Panc1 (cell line): ENCODE data around the gene SLC35F4. TPM values are rescaled to one million over a fixed set of nuclear protein-coding genes. Genes with fewer than 3 reads are reported as not detected.

Source experiments
- ATAC-seq: fragments of 200-7000 bp; cut with Tn5 transposase; 2 replicates; pipeline ENCODE4 v1.9.1; 2020; ENCODE audit warnings: mild to moderate bottlenecking, moderate library complexity
- BruUV-seq: library from RNA; stranded (reverse); fragments of 400-500 nt; replicated peaks from 2 replicates; lab custom pipeline; 2021; lab: Mats Ljungman, UMichigan
- CTCF ChIA-PET: fragments of 300-600 bp; sonication (Branson Sonifier 250); formaldehyde crosslinking; loops from one replicate; lab custom pipeline; 2022; ENCODE audit warnings: antibody characterized with exemption; lab: Charles Lee
- POLR2A ChIA-PET: fragments of 300-600 bp; sonication (Branson Sonifier 250); formaldehyde crosslinking; loops from one replicate; lab custom pipeline; 2022; ENCODE audit warnings: antibody characterized with exemption; lab: Charles Lee
- DNase-seq: peaks from one replicate; pipeline ENCODE4 v3.0.0-alpha.2; 2010; ENCODE audit warnings: low read depth, low spot score
- H3K27ac ChIP-seq: 2 replicates; pipeline ENCODE4 v1.5.1; 2011; ENCODE audit warnings: mild to moderate bottlenecking, low read length, inconsistent platforms
- H3K27me3 ChIP-seq: fragments of 200-500 bp; sonication (Bioruptor generic); 2 replicates; pipeline ENCODE4 v1.6.0; 2014; ENCODE audit warnings: low read length, inconsistent platforms; ENCODE audit not compliant: control insufficient read depth, insufficient read depth
- H3K36me3 ChIP-seq: fragments of 200-500 bp; sonication (Bioruptor generic); 2 replicates; pipeline ENCODE4 v1.5.1; 2014; ENCODE audit warnings: inconsistent platforms, mild to moderate bottlenecking, low read length, moderate library complexity; ENCODE audit not compliant: control insufficient read depth, insufficient read depth
- H3K4me1 ChIP-seq: 2 replicates; pipeline ENCODE4 v1.5.1; 2011; ENCODE audit warnings: inconsistent platforms, mild to moderate bottlenecking, low read length, moderate library complexity; ENCODE audit not compliant: control insufficient read depth, insufficient read depth
- H3K4me3 ChIP-seq, 2 experiments: 2 replicates each; pipeline ENCODE4 v1.5.1; 2011 to 2012; ENCODE audit warnings: low read depth in 2 of 2, low read length in 2 of 2, mild to moderate bottlenecking in 2 of 2, inconsistent platforms in 1 of 2, moderate library complexity in 1 of 2
- H3K9me3 ChIP-seq: fragments of 200-500 bp; sonication (Bioruptor generic); 2 replicates; pipeline ENCODE4 v1.5.1; 2014; ENCODE audit warnings: low read depth, mild to moderate bottlenecking, inconsistent platforms, low read length, moderate library complexity; ENCODE audit not compliant: control insufficient read depth, insufficient read depth
- POLR2AphosphoS5 ChIP-seq: IDR thresholded peaks from 2 replicates; pipeline ENCODE4 v1.6.1; 2012; ENCODE audit warnings: mild to moderate bottlenecking, low read depth, low read length, moderate library complexity
- SIN3A ChIP-seq: IDR thresholded peaks from 2 replicates; pipeline ENCODE4 v1.6.1; 2012; ENCODE audit warnings: low read depth, mild to moderate bottlenecking, low read length, moderate library complexity, borderline replicate concordance; ENCODE audit not compliant: insufficient read depth
- TCF7L2 ChIP-seq: IDR thresholded peaks from 2 replicates; pipeline ENCODE4 v1.6.1; 2011; ENCODE audit warnings: mild to moderate bottlenecking, low read depth, low read length, inconsistent platforms
- in situ Hi-C: cut with HindIII; loops from 2 replicates; pipeline ENCODE4 v1.10.0; 2016; ENCODE audit warnings: low sequenced_read_pairs, low pct_unique_long_range_greater_than_20kb
- intact Hi-C: fragments of 100-400 bp; cut with micrococcal nuclease; formaldehyde crosslinking; loops from one replicate; pipeline ENCODE4 v1.10.0; 2022; ENCODE audit not compliant: unreplicated experiment
- total RNA-seq: library from RNA; stranded (reverse); gene quantifications from one replicate; pipeline ENCODE4 v1.2.1, GENCODE V29; 2021; ENCODE audit not compliant: unreplicated experiment
- TF ChIP-seq, protein P1 (sequence below): fragments of 450-650 bp; IDR thresholded peaks from 2 replicates; pipeline ENCODE4 v1.5.1; 2017; ENCODE audit warnings: mild to moderate bottlenecking
- TF ChIP-seq, protein P2 (sequence below), 2 experiments: IDR thresholded peaks; 2 replicates each; pipeline ENCODE4 v1.6.1; 2011 to 2012; ENCODE audit warnings: low read depth in 2 of 2, control low read depth in 1 of 2, low read length in 1 of 2, mild to moderate bottlenecking in 1 of 2, moderate library complexity in 1 of 2; ENCODE audit not compliant: insufficient read depth in 1 of 2

Gene SLC35F4
- total RNA-seq, 1 experiment from 2014 or later, result not detected

DNA sequence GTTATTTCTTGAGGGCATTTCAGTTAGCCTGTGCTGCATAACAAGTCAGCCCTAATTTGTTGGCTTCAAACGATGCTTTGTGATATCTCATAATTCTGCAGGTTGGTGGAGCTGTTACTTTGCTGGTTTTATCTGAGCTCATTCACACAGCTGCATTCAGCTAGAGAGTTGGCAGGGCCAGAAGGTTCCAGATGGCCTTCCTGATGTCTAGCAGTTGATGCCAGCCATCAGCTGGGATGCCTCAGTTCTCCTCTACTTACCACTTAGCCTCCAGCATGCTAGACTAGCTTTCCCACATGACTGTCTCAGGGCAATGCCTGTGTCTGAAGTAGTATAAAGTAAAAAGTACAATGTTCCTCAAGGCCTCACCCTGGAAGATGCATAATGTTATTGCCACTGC is 130.6 kb downstream of the SLC35F4 start:
- in situ Hi-C loops, result no loop called here
- DNase-seq, result no peak

DNA sequence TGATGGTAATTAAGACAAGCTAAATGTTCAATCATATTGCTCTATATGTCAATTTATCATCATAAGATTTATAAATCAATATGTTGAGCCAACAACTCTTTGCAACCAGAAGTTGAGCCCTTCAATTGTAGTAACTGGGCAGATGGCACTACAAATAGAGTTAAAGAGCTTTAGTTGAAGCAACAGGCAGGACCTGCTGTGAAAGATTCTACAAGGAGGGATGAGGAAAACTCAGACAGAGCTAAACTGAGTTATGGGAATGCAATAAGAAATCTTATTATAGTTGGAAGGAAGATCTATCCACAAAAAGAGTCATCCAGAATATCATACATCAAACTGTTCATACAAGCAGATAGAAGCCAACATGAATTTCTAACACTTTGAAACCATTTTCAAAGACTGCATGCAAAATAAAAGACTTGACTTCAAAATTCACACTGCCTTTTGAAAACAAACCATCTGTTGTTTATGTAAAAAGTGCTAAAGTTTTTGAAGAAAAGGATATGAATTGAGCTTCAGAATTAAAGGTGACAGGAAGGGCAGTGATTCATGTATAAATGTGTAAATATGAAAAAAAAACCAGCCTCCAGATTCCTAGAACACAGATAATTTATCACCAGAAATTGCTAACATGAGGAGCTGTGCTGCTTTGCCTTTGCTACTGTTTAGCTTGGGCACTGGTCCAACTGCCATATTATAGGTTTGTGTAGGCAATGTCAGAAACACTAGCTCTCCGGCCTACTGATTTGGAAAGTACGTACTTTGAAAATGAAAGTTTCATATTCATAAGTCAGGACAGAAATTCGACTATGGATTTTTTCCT is 133.2 kb downstream of the SLC35F4 start:
- ChIA-PET CTCF (interaction anchor here (0.5 to 0.7 kb wide), 2 partner anchors 113 to 1445 kb away, joined by 3 to 4 read pairs; no protein-coding TSS in a partner anchor), POLR2A (interaction anchor here (0.7 kb wide), 1 partner anchor 692 kb away, joined by 4 read pairs; no protein-coding TSS in a partner anchor)
- no peaks in the 10 kb centered on the region for H3K9me3 ChIP-seq
- BruUV-seq, result no TSS peak
- intact Hi-C loops (no loop called here), in situ Hi-C loops (no loop called here)
- H3K4me3 ChIP-seq, result no peak overlapping the region
- no peaks in the 10 kb centered on the region for H3K36me3 ChIP-seq
- no peak for DNase-seq
- ATAC-seq, result no peak
- H3K27ac ChIP-seq, result no peak overlapping the region
- H3K27me3 ChIP-seq, result no peaks in the 10 kb centered on the region
- TF ChIP-seq, protein P1, sequence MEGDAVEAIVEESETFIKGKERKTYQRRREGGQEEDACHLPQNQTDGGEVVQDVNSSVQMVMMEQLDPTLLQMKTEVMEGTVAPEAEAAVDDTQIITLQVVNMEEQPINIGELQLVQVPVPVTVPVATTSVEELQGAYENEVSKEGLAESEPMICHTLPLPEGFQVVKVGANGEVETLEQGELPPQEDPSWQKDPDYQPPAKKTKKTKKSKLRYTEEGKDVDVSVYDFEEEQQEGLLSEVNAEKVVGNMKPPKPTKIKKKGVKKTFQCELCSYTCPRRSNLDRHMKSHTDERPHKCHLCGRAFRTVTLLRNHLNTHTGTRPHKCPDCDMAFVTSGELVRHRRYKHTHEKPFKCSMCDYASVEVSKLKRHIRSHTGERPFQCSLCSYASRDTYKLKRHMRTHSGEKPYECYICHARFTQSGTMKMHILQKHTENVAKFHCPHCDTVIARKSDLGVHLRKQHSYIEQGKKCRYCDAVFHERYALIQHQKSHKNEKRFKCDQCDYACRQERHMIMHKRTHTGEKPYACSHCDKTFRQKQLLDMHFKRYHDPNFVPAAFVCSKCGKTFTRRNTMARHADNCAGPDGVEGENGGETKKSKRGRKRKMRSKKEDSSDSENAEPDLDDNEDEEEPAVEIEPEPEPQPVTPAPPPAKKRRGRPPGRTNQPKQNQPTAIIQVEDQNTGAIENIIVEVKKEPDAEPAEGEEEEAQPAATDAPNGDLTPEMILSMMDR, result no peak
- TF ChIP-seq TCF7L2 (no peak), SIN3A (no peak)
- no peaks in the 10 kb centered on the region for H3K4me1 ChIP-seq

More for the DNA sequence above, 130.6 kb downstream of the SLC35F4 start:
- no peaks in the 10 kb centered on the region for H3K4me1 ChIP-seq
- TF ChIP-seq POLR2AphosphoS5 (no peak), SIN3A (no peak), TCF7L2 (no peak)
- TF ChIP-seq, protein P1, result no peak
- TF ChIP-seq, protein P2, sequence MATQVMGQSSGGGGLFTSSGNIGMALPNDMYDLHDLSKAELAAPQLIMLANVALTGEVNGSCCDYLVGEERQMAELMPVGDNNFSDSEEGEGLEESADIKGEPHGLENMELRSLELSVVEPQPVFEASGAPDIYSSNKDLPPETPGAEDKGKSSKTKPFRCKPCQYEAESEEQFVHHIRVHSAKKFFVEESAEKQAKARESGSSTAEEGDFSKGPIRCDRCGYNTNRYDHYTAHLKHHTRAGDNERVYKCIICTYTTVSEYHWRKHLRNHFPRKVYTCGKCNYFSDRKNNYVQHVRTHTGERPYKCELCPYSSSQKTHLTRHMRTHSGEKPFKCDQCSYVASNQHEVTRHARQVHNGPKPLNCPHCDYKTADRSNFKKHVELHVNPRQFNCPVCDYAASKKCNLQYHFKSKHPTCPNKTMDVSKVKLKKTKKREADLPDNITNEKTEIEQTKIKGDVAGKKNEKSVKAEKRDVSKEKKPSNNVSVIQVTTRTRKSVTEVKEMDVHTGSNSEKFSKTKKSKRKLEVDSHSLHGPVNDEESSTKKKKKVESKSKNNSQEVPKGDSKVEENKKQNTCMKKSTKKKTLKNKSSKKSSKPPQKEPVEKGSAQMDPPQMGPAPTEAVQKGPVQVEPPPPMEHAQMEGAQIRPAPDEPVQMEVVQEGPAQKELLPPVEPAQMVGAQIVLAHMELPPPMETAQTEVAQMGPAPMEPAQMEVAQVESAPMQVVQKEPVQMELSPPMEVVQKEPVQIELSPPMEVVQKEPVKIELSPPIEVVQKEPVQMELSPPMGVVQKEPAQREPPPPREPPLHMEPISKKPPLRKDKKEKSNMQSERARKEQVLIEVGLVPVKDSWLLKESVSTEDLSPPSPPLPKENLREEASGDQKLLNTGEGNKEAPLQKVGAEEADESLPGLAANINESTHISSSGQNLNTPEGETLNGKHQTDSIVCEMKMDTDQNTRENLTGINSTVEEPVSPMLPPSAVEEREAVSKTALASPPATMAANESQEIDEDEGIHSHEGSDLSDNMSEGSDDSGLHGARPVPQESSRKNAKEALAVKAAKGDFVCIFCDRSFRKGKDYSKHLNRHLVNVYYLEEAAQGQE (IDR thresholded peaks at IDR 0.05; ENCODE audit: insufficient read depth in 1 of 2, low read depth in 2 of 2, low read length in 1 of 2), result no peak
- no peaks in the 10 kb centered on the region for H3K9me3 ChIP-seq
- H3K27me3 ChIP-seq, result no peaks in the 10 kb centered on the region
- POLR2A ChIA-PET, result no interaction called here
- no peaks in the 10 kb centered on the region for H3K36me3 ChIP-seq
- intact Hi-C loops, result no loop called here
- BruUV-seq, result no TSS peak
- H3K27ac ChIP-seq, result no peak overlapping the region
- no peak for ATAC-seq
- CTCF ChIA-PET, result no interaction called here
- H3K4me3 ChIP-seq, result no peak overlapping the region
